Prostate gland (tissue), 2 donors: Measurements from ENCODE around the gene QRICH1.

Source experiments
- POLR2A ChIP-seq: fragments of 450-650 bp; IDR thresholded peaks from one replicate; pipeline ENCODE4 v1.6.1; 2016; ENCODE audit warnings: antibody characterized with exemption, mild to moderate bottlenecking
- POLR2AphosphoS5 ChIP-seq: sonication (generic); formaldehyde crosslinking; IDR thresholded peaks from one replicate; pipeline ENCODE4 v1.6.1; 2017; ENCODE audit warnings: antibody characterized with exemption
- TF ChIP-seq, protein P1 (sequence below), 4 experiments: fragments of 200-600 bp in 2 of 4; fragments of 450-650 bp in 2 of 4; sonication (generic) in 2 of 4; IDR thresholded peaks; 1 replicate in 3 of 4; 2 replicates in 1 of 4; pipeline ENCODE4 v1.5.1; 2016 to 2019; ENCODE audit warnings: antibody characterized with exemption in 4 of 4, mild to moderate bottlenecking in 2 of 4, moderate library complexity in 2 of 4

GRCh38 chr3:49132437-49133225, 38.8 kb upstream of the QRICH1 start, which contains the start of gene LAMB2:
- TF ChIP-seq, protein P1, sequence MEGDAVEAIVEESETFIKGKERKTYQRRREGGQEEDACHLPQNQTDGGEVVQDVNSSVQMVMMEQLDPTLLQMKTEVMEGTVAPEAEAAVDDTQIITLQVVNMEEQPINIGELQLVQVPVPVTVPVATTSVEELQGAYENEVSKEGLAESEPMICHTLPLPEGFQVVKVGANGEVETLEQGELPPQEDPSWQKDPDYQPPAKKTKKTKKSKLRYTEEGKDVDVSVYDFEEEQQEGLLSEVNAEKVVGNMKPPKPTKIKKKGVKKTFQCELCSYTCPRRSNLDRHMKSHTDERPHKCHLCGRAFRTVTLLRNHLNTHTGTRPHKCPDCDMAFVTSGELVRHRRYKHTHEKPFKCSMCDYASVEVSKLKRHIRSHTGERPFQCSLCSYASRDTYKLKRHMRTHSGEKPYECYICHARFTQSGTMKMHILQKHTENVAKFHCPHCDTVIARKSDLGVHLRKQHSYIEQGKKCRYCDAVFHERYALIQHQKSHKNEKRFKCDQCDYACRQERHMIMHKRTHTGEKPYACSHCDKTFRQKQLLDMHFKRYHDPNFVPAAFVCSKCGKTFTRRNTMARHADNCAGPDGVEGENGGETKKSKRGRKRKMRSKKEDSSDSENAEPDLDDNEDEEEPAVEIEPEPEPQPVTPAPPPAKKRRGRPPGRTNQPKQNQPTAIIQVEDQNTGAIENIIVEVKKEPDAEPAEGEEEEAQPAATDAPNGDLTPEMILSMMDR (IDR thresholded peaks at IDR 0.05): peak in 2 of 4 experiments; percentile 9 to 16
- TF ChIP-seq POLR2A: peak; percentile 62
- TF ChIP-seq POLR2AphosphoS5: peak; percentile 71
